Common myeloid progenitor, CD34-positive (primary cell): ENCODE measurements around the gene LRRC74B.

Experiments used
- CTCF ChIA-PET: fragments of 350-600 bp; sonication (Branson Sonifier 250); formaldehyde crosslinking; loops from one replicate; lab custom pipeline; 2021; ENCODE audit warnings: antibody characterized with exemption; lab: Charles Lee
- POLR2A ChIA-PET: fragments of 350-600 bp; sonication (Branson Sonifier 250); formaldehyde crosslinking; loops from one replicate; lab custom pipeline; 2021; ENCODE audit warnings: antibody characterized with exemption; lab: Charles Lee
- DNase-seq, 3 donors: peaks; one replicate each; pipeline versions ENCODE4 v3.0.0 to v3.0.0-alpha.2; 2013
- H3K27ac ChIP-seq, 2 experiments: 1 replicate in 1 of 2; 2 replicates in 1 of 2; pipeline ENCODE4 v1.7.0; 2013; ENCODE audit warnings: inconsistent platforms in 2 of 2, low read length in 2 of 2, mild to moderate bottlenecking in 2 of 2, low read depth in 1 of 2, moderate library complexity in 1 of 2; ENCODE audit not compliant: severe bottlenecking in 2 of 2, insufficient read depth in 1 of 2, poor library complexity in 1 of 2
- H3K27me3 ChIP-seq, 5 experiments: replicated peaks in 2 of 5; 1 replicate in 3 of 5; 2 replicates in 2 of 5; pipeline versions ENCODE4 v1.6.1 to v1.7.0; 2013; ENCODE audit warnings: low read length in 4 of 5, mild to moderate bottlenecking in 2 of 5, moderate library complexity in 2 of 5, inconsistent platforms in 1 of 5; ENCODE audit not compliant: insufficient read depth in 5 of 5, control insufficient read depth in 4 of 5
- H3K36me3 ChIP-seq, 4 experiments: 1 replicate in 2 of 4; 2 replicates in 2 of 4; pipeline versions ENCODE4 v1.6.1 to v1.7.0; 2013; ENCODE audit warnings: low read length in 3 of 4, control low read depth in 1 of 4, mild to moderate bottlenecking in 1 of 4; ENCODE audit not compliant: control insufficient read depth in 4 of 4, insufficient read depth in 4 of 4
- H3K4me1 ChIP-seq, 4 experiments: 1 replicate in 3 of 4; 2 replicates in 1 of 4; pipeline versions ENCODE4 v1.6.1 to v1.7.1; 2013; ENCODE audit warnings: low read length in 3 of 4, mild to moderate bottlenecking in 3 of 4, control low read depth in 1 of 4, inconsistent platforms in 1 of 4, moderate library complexity in 1 of 4; ENCODE audit not compliant: control insufficient read depth in 4 of 4, insufficient read depth in 4 of 4; ENCODE audit errors: control extremely low read depth in 1 of 4
- H3K4me3 ChIP-seq, 7 experiments: 1 replicate in 4 of 7; 2 replicates in 3 of 7; pipeline versions ENCODE4 v1.5.1 to v1.7.0; 2013; ENCODE audit warnings: mild to moderate bottlenecking in 7 of 7, low read length in 6 of 7, moderate library complexity in 6 of 7, inconsistent platforms in 2 of 7, low read depth in 2 of 7, control low read depth in 1 of 7; ENCODE audit not compliant: insufficient read depth in 4 of 7, control insufficient read depth in 1 of 7; ENCODE audit errors: extremely low read depth in 1 of 7
- H3K9me3 ChIP-seq, 5 experiments: 1 replicate in 4 of 5; 2 replicates in 1 of 5; pipeline versions ENCODE4 v1.6.1 to v1.7.1; 2013; ENCODE audit warnings: low read length in 4 of 5, mild to moderate bottlenecking in 2 of 5, inconsistent platforms in 1 of 5, low read depth in 1 of 5, moderate library complexity in 1 of 5; ENCODE audit not compliant: control insufficient read depth in 4 of 5, insufficient read depth in 2 of 5; ENCODE audit errors: control extremely low read depth in 1 of 5
- WGBS: methylation state at CpG from one replicate; pipeline ENCODE4 v1.1.5; 2013; ENCODE audit not compliant: insufficient coverage; 5-methylcytosine and 5-hydroxymethylcytosine counted together

LRRC74B gene

GRCh38 chr22:21106000-21106399 lies 60.3 kb downstream of the LRRC74B start:
- CTCF ChIA-PET, result interaction anchor here (0.6 kb wide), 1 partner anchor 84 kb away, joined by 3 read pairs; no protein-coding TSS in a partner anchor
- no peaks in the 10 kb centered on the region for H3K36me3 ChIP-seq
- WGBS, result 76% methylated on average over 3 of the region's 5 CpGs

GRCh38 chr22:21108379-21109115 lies 62.8 kb downstream of the LRRC74B start:
- ChIA-PET POLR2A (no interaction called here), CTCF (interaction anchor here (1.1 to 1.6 kb wide), 2 partner anchors 9 to 88 kb away, joined by 3 to 6 read pairs; no protein-coding TSS in a partner anchor)
- no peaks in the 10 kb centered on the region for H3K36me3 ChIP-seq
- no peaks in the 10 kb centered on the region for H3K9me3 ChIP-seq
- WGBS, result no CpG with 5 or more reads among the region's 4 CpGs
- no peaks in the 10 kb centered on the region for H3K27me3 ChIP-seq
- H3K4me3 ChIP-seq, result no peak overlapping the region
- no peak overlapping the region for H3K27ac ChIP-seq
- peaks cover 0 to 5% (median 0%) of the 10 kb centered on the region in 4 experiments for H3K4me1 ChIP-seq
- DNase-seq, result no peak

More at GRCh38 chr22:21106000-21106399, 60.3 kb downstream of the LRRC74B start:
- peaks cover 0 to 3% (median 0%) of the 10 kb centered on the region in 5 experiments for H3K27me3 ChIP-seq
- no peak overlapping the region for H3K27ac ChIP-seq
- no peak for DNase-seq
- no peaks in the 10 kb centered on the region for H3K9me3 ChIP-seq
- H3K4me1 ChIP-seq, result peaks cover 0 to 12% (median 4%) of the 10 kb centered on the region in 4 experiments
- POLR2A ChIA-PET, result no interaction called here
- no peak overlapping the region for H3K4me3 ChIP-seq
